NCI-H82 treated with DMSO at 0.1 percent for 48 hours (cell line): ENCODE measurements around the gene MEAF6.
"Not testable (repeated sequence)": the region's sequence is repeated elsewhere in the genome, so short reads cannot be mapped to it uniquely, and the experiment has no call there.

ENCODE experiments used
- DNase-seq: peaks from one replicate; lab custom pipeline; 2025; ENCODE audit not compliant: unreplicated experiment; lab: John Stamatoyannopoulos, UW

Gene MEAF6

GRCh38 chr1:37532418-37533156 is 18.0 kb upstream of the MEAF6 start:
- DNase-seq: not testable (repeated sequence)

- not testable (repeated sequence) for DNase-seq
Observed at GRCh38 chr1:37529888-37530287, 15.3 kb upstream of the MEAF6 start.

- no peak for DNase-seq
Observed at GRCh38 chr1:37519613-37520012, 5.0 kb upstream of the MEAF6 start.

GRCh38 chr1:37518929-37519328 is 4.4 kb upstream of the MEAF6 start:
- DNase-seq: not testable (repeated sequence)

- DNase-seq: not testable (repeated sequence)
Observed at GRCh38 chr1:37518241-37518640, 3.7 kb upstream of the MEAF6 start.

GRCh38 chr1:37517569-37517968 is 3.0 kb upstream of the MEAF6 start:
- DNase-seq: no peak

- peak; percentile 47 for DNase-seq
Observed at GRCh38 chr1:37515185-37516034, 844 bp upstream of the MEAF6 start.

GRCh38 chr1:37513795-37514349 is 694 bp downstream of the MEAF6 start:
- DNase-seq: peak; percentile 9

- no peak for DNase-seq
Observed at GRCh38 chr1:37509181-37509580, 5.4 kb downstream of the MEAF6 start.

GRCh38 chr1:37506740-37507139 is 7.8 kb downstream of the MEAF6 start:
- DNase-seq: no peak

GRCh38 chr1:37502791-37503190 is 11.8 kb downstream of the MEAF6 start:
- not testable (repeated sequence) for DNase-seq

- DNase-seq: no peak
Observed at GRCh38 chr1:37502104-37502503, 12.5 kb downstream of the MEAF6 start.

- no peak for DNase-seq
Observed at GRCh38 chr1:37501661-37502060, 12.9 kb downstream of the MEAF6 start.

GRCh38 chr1:37498872-37499617 is 15.5 kb downstream of the MEAF6 start:
- DNase-seq: no peak

GRCh38 chr1:37497832-37498231 is 16.7 kb downstream of the MEAF6 start:
- DNase-seq: no peak

GRCh38 chr1:37495875-37496274 is 18.7 kb downstream of the MEAF6 start:
- DNase-seq: no peak

- no peak for DNase-seq
Observed at GRCh38 chr1:37493336-37494098, 21.0 kb downstream of the MEAF6 start.

- DNase-seq: no peak
Observed at GRCh38 chr1:37487619-37487984, 27.0 kb downstream of the MEAF6 start.

GRCh38 chr1:37486680-37487618 is 27.6 kb downstream of the MEAF6 start:
- peak; percentile 50 for DNase-seq
